ENCODE results near the gene PTCH1. TPM values are rescaled to one million over a fixed set of nuclear protein-coding genes. Genes with fewer than 3 reads are reported as not detected.
A peak's percentile ranks its signal among the peaks of the same experiment; 100 is the strongest.

PTCH1 gene
- total and polyA plus RNA-seq, 2 experiments from 2014 or later, result 21.4 to 34.1 TPM

- Histone ChIP-seq H3K4me1 (ENCODE audit: insufficient read depth) (peaks cover 14% of the 10 kb centered on the region), H3F3A (replicated peaks; ENCODE audit: low read depth) (0 out of 2 replicates have a peak, but pooled peaks cover 8% of the 10 kb centered on the region), H3K79me2 (replicated peaks; ENCODE audit: insufficient read depth) (peaks cover 44% of the 10 kb centered on the region), H3K9me2 (ENCODE audit: insufficient read depth) (no peaks in the 10 kb centered on the region), H3K36me3 (ENCODE audit: insufficient read depth) (peaks cover 6% of the 10 kb centered on the region; the same call in 1 of the 2 replicates), H3K4me3 (peak overlapping the region; percentile 87), H3K27ac (ENCODE audit: low read depth) (peak overlapping the region; percentile 75), H3K4me2 (peak overlapping the region; percentile 85), H4K20me1 (replicated peaks; ENCODE audit: insufficient read depth) (peaks cover 14% of the 10 kb centered on the region), H3K27me3 (ENCODE audit: insufficient read depth) (peaks cover 3% of the 10 kb centered on the region; the same call in 1 of the 2 replicates), H2AFZ (no peak overlapping the region)
- H3K27ac Mint-ChIP-seq, result no peak overlapping the region; the same call in 1 of the 2 replicates
- peaks cover 34% of the 10 kb centered on the region for H3K4me1 Mint-ChIP-seq
- peaks cover 4% of the 10 kb centered on the region; the same call in 2 of the 3 replicates for H3K36me3 Mint-ChIP-seq (ENCODE audit: low read depth)
- no peaks in the 10 kb centered on the region for H3K9me3 Mint-ChIP-seq
- peak overlapping the region; percentile 88 for H3K4me3 Mint-ChIP-seq
- peaks cover 45% of the 10 kb centered on the region for H3K27me3 Mint-ChIP-seq (ENCODE audit: insufficient read depth, low read depth, poor library complexity)
- ATAC-seq (0 out of 3 replicates have a peak, but pooled peaks have one; percentile 0), DNase-seq (ENCODE audit: low spot score) (peak; percentile 66)
- no peak for TF ChIP-seq JUNB (IDR thresholded peaks at IDR 0.05; ENCODE audit: unreplicated experiment)
- peak; percentile 25; the same call in 1 of the 2 replicates for TF ChIP-seq POLR2AphosphoS5 (IDR thresholded peaks at IDR 0.05; ENCODE audit: low read depth)
- no peak for TF ChIP-seq EZH2phosphoT487 (IDR thresholded peaks at IDR 0.05; ENCODE audit: unreplicated experiment)
- TF ChIP-seq STAT1 (IDR thresholded peaks at IDR 0.05; ENCODE audit: unreplicated experiment), result no peak
- no peak for TF ChIP-seq ZNF114 (CRISPR knock-in tag; IDR thresholded peaks at IDR 0.05)
- TF ChIP-seq, protein P1, sequence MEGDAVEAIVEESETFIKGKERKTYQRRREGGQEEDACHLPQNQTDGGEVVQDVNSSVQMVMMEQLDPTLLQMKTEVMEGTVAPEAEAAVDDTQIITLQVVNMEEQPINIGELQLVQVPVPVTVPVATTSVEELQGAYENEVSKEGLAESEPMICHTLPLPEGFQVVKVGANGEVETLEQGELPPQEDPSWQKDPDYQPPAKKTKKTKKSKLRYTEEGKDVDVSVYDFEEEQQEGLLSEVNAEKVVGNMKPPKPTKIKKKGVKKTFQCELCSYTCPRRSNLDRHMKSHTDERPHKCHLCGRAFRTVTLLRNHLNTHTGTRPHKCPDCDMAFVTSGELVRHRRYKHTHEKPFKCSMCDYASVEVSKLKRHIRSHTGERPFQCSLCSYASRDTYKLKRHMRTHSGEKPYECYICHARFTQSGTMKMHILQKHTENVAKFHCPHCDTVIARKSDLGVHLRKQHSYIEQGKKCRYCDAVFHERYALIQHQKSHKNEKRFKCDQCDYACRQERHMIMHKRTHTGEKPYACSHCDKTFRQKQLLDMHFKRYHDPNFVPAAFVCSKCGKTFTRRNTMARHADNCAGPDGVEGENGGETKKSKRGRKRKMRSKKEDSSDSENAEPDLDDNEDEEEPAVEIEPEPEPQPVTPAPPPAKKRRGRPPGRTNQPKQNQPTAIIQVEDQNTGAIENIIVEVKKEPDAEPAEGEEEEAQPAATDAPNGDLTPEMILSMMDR (conservative IDR thresholded peaks at IDR 0.05; ENCODE audit: low read depth in 2 of 2), result no peak
Observed at GRCh38 chr9:95507464-95508241, 9.1 kb downstream of the PTCH1 start.

GRCh38 chr9:95506678-95507463 is 9.9 kb downstream of the PTCH1 start:
- Histone ChIP-seq H3K36me3 (ENCODE audit: insufficient read depth) (peaks cover 6% of the 10 kb centered on the region; the same call in 1 of the 2 replicates), H3F3A (replicated peaks; ENCODE audit: low read depth) (0 out of 2 replicates have a peak, but pooled peaks cover 8% of the 10 kb centered on the region), H3K4me3 (peak overlapping the region; percentile 87), H3K9me2 (ENCODE audit: insufficient read depth) (no peaks in the 10 kb centered on the region), H2AFZ (no peak overlapping the region), H3K27ac (ENCODE audit: low read depth) (peak overlapping the region; percentile 75), H3K27me3 (ENCODE audit: insufficient read depth) (peaks cover 3% of the 10 kb centered on the region; the same call in 1 of the 2 replicates), H3K4me1 (ENCODE audit: insufficient read depth) (peaks cover 21% of the 10 kb centered on the region), H4K20me1 (replicated peaks; ENCODE audit: insufficient read depth) (peaks cover 20% of the 10 kb centered on the region), H3K79me2 (replicated peaks; ENCODE audit: insufficient read depth) (peaks cover 52% of the 10 kb centered on the region), H3K4me2 (peak overlapping the region; percentile 85)
- Mint-ChIP-seq H3K27me3 (ENCODE audit: insufficient read depth, low read depth, poor library complexity) (peaks cover 38% of the 10 kb centered on the region), H3K4me3 (peak overlapping the region; percentile 88), H3K36me3 (ENCODE audit: low read depth) (peaks cover 4% of the 10 kb centered on the region; the same call in 2 of the 3 replicates), H3K9me3 (no peaks in the 10 kb centered on the region), H3K4me1 (peaks cover 26% of the 10 kb centered on the region), H3K27ac (no peak overlapping the region)
- peak; percentile 67 for DNase-seq (ENCODE audit: low spot score)
- ATAC-seq, result peak; percentile 9
- no peak for TF ChIP-seq EZH2 (IDR thresholded peaks at IDR 0.05; ENCODE audit: low read depth, unreplicated experiment)
- no peak for TF ChIP-seq CREB1 (CRISPR knock-in tag; IDR thresholded peaks at IDR 0.05; ENCODE audit: low read depth)
- TF ChIP-seq, protein P1 (conservative IDR thresholded peaks at IDR 0.05; ENCODE audit: low read depth in 2 of 2), result no peak
- no peak for TF ChIP-seq NANOG (IDR thresholded peaks at IDR 0.05; ENCODE audit: borderline replicate concordance)

Data from GM23338 (cell line).